HFFc6 (cell line): ENCODE data around the gene FGA. TPM values are rescaled to one million over a fixed set of nuclear protein-coding genes. Genes with fewer than 3 reads are reported as not detected.

ENCODE experiments used
- DNase-seq: peaks from one replicate; pipeline ENCODE4 v3.0.0-alpha.2; 2018
- H3K27ac Mint-ChIP-seq: 2 replicates; pipeline ENCODE4 v1.8.0; 2020; ENCODE audit warnings: mild to moderate bottlenecking, mixed read lengths
- H3K27me3 Mint-ChIP-seq: 2 replicates; pipeline ENCODE4 v1.8.0; 2021; ENCODE audit warnings: mild to moderate bottlenecking, moderate library complexity, mixed read lengths; ENCODE audit not compliant: insufficient read depth
- H3K36me3 Mint-ChIP-seq: 2 replicates; pipeline ENCODE4 v1.8.0; 2021; ENCODE audit warnings: low read depth, mixed read lengths
- H3K4me1 Mint-ChIP-seq: 2 replicates; pipeline ENCODE4 v1.8.0; 2020; ENCODE audit warnings: low read depth, mixed read lengths
- H3K4me3 Mint-ChIP-seq: 2 replicates; pipeline ENCODE4 v1.8.0; 2020; ENCODE audit warnings: mild to moderate bottlenecking, moderate library complexity, mixed read lengths
- H3K9me3 Mint-ChIP-seq: 2 replicates; pipeline ENCODE4 v1.8.0; 2020; ENCODE audit warnings: mild to moderate bottlenecking, mixed read lengths
- total RNA-seq, 6 experiments: library from RNA; stranded (reverse); fragmentation: NEBNext Ultra II Directional; extraction: Animal tissue kit (Norgen Biotek cat#: 25700); gene quantifications; 2 replicates in 1 of 6; 3 replicates in 5 of 6; pipeline ENCODE4 v1.2.3, GENCODE V29; 2021
- TF ChIP-seq, protein P1 (sequence below): fragments of 200-600 bp; sonication (generic); IDR thresholded peaks from 2 replicates; pipeline ENCODE4 v1.5.0; 2021; ENCODE audit warnings: antibody characterized with exemption, mild to moderate bottlenecking

FGA gene
- total RNA-seq, 6 experiments from 2014 or later: not detected

DNA sequence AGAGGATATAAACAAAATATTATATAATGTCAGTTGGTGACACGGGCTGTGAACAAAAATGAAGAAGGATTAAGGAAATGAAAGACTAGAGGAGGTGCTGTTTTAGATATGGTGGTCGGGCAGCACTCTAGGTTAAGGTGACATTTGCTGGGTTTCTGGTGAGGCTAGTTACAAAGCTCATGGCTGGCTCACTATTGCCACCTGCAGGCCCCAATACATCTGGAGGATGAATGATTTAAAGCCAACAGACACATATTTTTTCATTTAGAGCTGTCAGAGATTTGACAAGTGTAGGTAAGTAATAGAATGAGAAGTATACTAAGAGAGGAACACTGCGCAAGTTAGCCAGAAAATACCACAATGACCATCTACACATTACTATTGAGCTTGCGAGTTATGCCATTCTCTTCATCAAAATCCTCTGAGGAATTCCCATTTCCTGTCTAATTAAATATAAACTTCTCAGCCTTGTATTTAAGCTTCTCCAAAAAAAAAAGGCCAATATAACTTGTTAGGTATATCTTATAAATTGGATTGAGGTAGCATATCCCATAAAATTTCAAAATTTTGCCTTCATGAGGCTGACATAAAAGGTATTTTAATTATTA lies 28.3 kb upstream of the FGA start:
- DNase-seq: peak; percentile 28
- H3K27ac Mint-ChIP-seq: no peak overlapping the region
- H3K4me3 Mint-ChIP-seq: no peak overlapping the region
- no peaks in the 10 kb centered on the region for H3K9me3 Mint-ChIP-seq
- TF ChIP-seq, protein P1, sequence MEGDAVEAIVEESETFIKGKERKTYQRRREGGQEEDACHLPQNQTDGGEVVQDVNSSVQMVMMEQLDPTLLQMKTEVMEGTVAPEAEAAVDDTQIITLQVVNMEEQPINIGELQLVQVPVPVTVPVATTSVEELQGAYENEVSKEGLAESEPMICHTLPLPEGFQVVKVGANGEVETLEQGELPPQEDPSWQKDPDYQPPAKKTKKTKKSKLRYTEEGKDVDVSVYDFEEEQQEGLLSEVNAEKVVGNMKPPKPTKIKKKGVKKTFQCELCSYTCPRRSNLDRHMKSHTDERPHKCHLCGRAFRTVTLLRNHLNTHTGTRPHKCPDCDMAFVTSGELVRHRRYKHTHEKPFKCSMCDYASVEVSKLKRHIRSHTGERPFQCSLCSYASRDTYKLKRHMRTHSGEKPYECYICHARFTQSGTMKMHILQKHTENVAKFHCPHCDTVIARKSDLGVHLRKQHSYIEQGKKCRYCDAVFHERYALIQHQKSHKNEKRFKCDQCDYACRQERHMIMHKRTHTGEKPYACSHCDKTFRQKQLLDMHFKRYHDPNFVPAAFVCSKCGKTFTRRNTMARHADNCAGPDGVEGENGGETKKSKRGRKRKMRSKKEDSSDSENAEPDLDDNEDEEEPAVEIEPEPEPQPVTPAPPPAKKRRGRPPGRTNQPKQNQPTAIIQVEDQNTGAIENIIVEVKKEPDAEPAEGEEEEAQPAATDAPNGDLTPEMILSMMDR: peak; percentile 81
- H3K4me1 Mint-ChIP-seq: no peaks in the 10 kb centered on the region
- H3K36me3 Mint-ChIP-seq: no peaks in the 10 kb centered on the region
- H3K27me3 Mint-ChIP-seq: no peaks in the 10 kb centered on the region; the same call in 1 of the 2 replicates

DNA sequence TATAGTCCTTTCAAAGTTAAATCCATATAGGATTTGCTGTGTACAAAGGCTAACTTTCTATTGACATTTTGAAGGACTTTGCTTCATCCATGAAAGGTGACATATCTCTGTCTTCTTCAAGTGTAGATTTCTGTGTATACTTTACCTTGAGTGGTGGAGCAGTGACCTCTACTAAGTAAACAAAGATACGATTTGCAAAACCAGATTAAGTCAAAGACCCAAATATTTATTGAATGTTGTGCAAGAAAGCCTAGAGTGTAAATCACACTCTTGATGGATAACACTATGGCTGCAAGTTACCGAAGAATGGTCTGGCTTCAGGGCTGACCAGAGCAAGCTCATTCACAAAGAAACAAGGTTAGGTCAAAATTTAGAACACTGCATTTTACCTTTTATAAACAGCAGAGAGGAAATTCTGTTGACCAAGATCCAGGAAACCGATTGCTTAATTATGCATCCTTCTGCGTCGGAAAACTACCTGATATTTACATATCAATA lies 27.3 kb upstream of the FGA start:
- Mint-ChIP-seq H3K36me3 (no peaks in the 10 kb centered on the region), H3K27ac (no peak overlapping the region), H3K9me3 (no peaks in the 10 kb centered on the region), H3K27me3 (no peaks in the 10 kb centered on the region; the same call in 1 of the 2 replicates), H3K4me3 (no peak overlapping the region), H3K4me1 (no peaks in the 10 kb centered on the region)
- TF ChIP-seq, protein P1: no peak
- no peak for DNase-seq

DNA sequence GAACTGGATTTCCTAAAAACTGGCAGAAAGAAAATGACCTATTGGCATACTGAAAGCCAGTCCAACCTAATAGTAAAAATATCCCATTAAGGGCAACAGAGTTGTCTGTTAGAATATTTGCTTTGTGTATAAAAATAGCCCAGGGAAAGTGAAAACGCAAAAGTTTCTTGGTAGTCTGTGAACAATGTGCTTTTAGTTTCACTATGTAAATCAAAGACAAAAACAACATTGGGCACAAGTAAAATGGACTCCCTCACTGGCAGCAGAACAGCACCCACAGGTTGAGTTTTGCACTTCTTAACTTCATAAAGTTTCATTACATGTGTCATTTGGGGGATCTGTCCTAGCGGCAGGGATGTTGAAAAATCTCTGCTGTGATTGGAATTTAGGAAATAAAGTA lies 26.2 kb upstream of the FGA start:
- no peak overlapping the region for H3K27ac Mint-ChIP-seq
- H3K36me3 Mint-ChIP-seq: no peaks in the 10 kb centered on the region
- no peaks in the 10 kb centered on the region for H3K4me1 Mint-ChIP-seq
- H3K4me3 Mint-ChIP-seq: no peak overlapping the region
- no peak for DNase-seq
- H3K27me3 Mint-ChIP-seq: no peaks in the 10 kb centered on the region
- H3K9me3 Mint-ChIP-seq: no peaks in the 10 kb centered on the region
- TF ChIP-seq, protein P1: no peak

DNA sequence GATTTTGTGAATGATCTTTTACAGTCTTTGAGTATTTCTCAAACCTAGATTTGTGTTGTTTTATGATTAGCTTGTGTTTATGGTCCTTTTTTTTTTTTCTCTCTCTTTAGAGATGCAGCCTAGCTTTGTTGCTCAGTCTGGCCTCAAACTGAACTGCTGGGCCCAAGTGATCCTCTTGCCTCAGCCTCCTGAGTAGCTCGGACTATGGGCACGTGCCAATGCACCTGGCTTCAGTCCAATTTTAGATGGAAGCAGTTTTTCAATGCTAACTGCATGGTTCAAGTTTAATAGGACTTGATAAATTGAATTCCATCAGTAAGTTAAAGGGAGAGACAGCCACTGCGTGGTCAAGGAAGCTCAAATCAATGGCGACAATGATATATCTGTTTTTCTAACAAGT lies 25.7 kb upstream of the FGA start:
- DNase-seq: no peak
- Mint-ChIP-seq H3K4me1 (no peaks in the 10 kb centered on the region), H3K9me3 (no peaks in the 10 kb centered on the region), H3K27me3 (no peaks in the 10 kb centered on the region), H3K36me3 (no peaks in the 10 kb centered on the region), H3K27ac (no peak overlapping the region), H3K4me3 (no peak overlapping the region)
- TF ChIP-seq, protein P1: no peak

DNA sequence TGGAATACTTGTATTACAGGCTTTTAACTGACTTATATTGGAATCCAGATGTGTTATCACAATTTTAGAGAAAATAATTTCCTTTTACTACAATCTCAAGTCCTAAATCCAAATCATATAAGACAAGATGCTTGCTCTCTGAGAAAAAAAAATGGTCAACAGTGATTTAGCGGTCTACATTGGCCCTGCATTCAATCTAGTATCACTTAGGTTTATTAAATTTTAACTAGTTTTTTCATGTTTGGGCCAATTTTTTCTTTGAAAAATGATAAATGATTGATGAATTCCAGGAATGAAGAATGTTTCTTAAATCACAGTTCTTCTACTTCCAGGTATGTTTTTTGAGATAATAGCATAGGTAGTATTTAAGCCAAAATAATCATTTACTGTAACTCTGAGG lies 24.7 kb upstream of the FGA start:
- no peaks in the 10 kb centered on the region for H3K4me1 Mint-ChIP-seq
- no peaks in the 10 kb centered on the region for H3K36me3 Mint-ChIP-seq
- H3K9me3 Mint-ChIP-seq: no peaks in the 10 kb centered on the region
- H3K4me3 Mint-ChIP-seq: no peak overlapping the region
- no peaks in the 10 kb centered on the region for H3K27me3 Mint-ChIP-seq
- TF ChIP-seq, protein P1: no peak
- H3K27ac Mint-ChIP-seq: no peak overlapping the region
- no peak for DNase-seq
